Measurements from ENCODE around the gene ARG2.

DNA sequence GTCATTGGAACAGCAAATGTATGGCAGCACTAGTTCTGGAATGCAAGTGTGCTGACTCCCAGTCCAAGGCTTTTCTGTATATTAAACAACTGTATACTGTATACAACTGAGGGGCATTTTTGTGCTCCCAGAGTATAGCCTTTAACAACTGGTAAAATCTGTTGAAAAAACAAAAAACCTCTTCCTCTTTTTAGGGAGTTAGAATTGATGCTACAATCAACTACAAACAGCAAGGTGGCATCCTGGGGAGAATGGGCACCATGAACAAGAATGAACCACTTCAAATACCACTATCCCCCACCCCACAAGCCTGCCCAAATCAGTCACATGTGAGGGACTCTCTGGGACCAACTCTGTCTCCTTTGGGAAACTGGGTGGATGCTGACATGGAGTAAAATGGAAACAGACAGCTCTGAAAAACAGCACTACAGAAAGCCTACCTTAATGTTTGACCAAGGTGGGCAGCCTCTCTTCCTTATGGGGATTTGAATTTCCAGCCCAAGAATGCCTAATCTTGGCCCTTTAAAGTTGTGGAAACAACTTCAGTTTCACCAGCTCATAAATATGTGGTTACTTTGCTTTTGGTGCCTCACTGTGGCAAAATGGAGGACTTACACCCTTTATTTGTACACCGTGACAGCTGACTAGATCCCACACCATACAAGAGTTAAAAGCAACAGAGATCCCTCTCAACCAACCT is 47.2 kb downstream of the ARG2 start:
- TF ChIP-seq EZH2 (IDR thresholded peaks at IDR 0.05; ENCODE audit: insufficient read depth, poor library complexity, severe bottlenecking) (no peak), EZH2phosphoT487 (IDR thresholded peaks at IDR 0.05; ENCODE audit: insufficient read depth, low read depth) (no peak)
